Endothelial cell of umbilical vein (primary cell): ENCODE results near the gene LRRC74B. TPM values are rescaled to one million over a fixed set of nuclear protein-coding genes. Genes with fewer than 3 reads are reported as not detected.

Experiments
- BruUV-seq: library from RNA; stranded (reverse); fragments of 400-500 nt; replicated peaks from 2 replicates; lab custom pipeline; 2021; lab: Mats Ljungman, UMichigan
- CTCF ChIA-PET: fragments of 300-600, 350-600 bp; sonication (Branson Sonifier 250); formaldehyde crosslinking; loops from one replicate; lab custom pipeline; 2021; ENCODE audit warnings: antibody characterized with exemption, inconsistent platforms; lab: Charles Lee
- POLR2A ChIA-PET: fragments of 300-600, 350-600 bp; sonication (Branson Sonifier 250); formaldehyde crosslinking; loops from one replicate; lab custom pipeline; 2021; ENCODE audit warnings: antibody characterized with exemption, inconsistent platforms; lab: Charles Lee
- DNase-seq: peaks from one replicate; pipeline ENCODE4 v3.0.0-alpha.2; 2011; ENCODE audit warnings: low read depth, low spot score
- FAIRE-seq: peaks from 2 replicates; lab custom pipeline; 2011; peaks lifted over from hg19 to GRCh38; lab: Jason Lieb, UNC
- H2AFZ ChIP-seq: 2 replicates; pipeline ENCODE4 v1.6.0; 2012; ENCODE audit warnings: low read depth, low read length, control low read depth, inconsistent platforms
- H3K27ac ChIP-seq: 2 replicates; pipeline ENCODE4 v1.5.1; 2011; ENCODE audit warnings: low read depth, mild to moderate bottlenecking, control low read depth, low read length, moderate library complexity; ENCODE audit not compliant: insufficient read depth
- H3K27me3 ChIP-seq, 2 experiments: 2 replicates each; pipeline versions ENCODE4 v1.6.0 to v1.6.1; 2011; ENCODE audit warnings: low read length in 2 of 2, mixed read lengths in 1 of 2; ENCODE audit not compliant: control insufficient read depth in 2 of 2, insufficient read depth in 2 of 2
- H3K36me3 ChIP-seq, 2 experiments: 2 replicates in 1 of 2; 3 replicates in 1 of 2; pipeline ENCODE4 v1.5.1; 2011; ENCODE audit warnings: low read length in 2 of 2, mild to moderate bottlenecking in 1 of 2, moderate library complexity in 1 of 2; ENCODE audit not compliant: control insufficient read depth in 2 of 2, insufficient read depth in 2 of 2; ENCODE audit errors: extremely low read depth in 1 of 2
- H3K4me1 ChIP-seq: 3 replicates; pipeline ENCODE4 v1.5.1; 2011; ENCODE audit warnings: mild to moderate bottlenecking, low read length; ENCODE audit not compliant: control insufficient read depth, insufficient read depth; ENCODE audit errors: extremely low read depth
- H3K4me2 ChIP-seq: 2 replicates; pipeline ENCODE4 v1.6.1; 2011; ENCODE audit warnings: low read length, control low read depth, mixed read lengths; ENCODE audit not compliant: insufficient read depth
- H3K4me3 ChIP-seq, 3 experiments: fragments of 200-600 bp in 1 of 3; sonication (generic), shearing (Covaris generic) in 1 of 3; replicated peaks in 1 of 3; 2 replicates each; pipeline ENCODE4 v1.5.1; 2011 to 2016; ENCODE audit warnings: control low read depth in 3 of 3, low read length in 3 of 3, mild to moderate bottlenecking in 2 of 3, inconsistent platforms in 1 of 3, low read depth in 1 of 3, moderate library complexity in 1 of 3; ENCODE audit not compliant: insufficient read depth in 1 of 3
- H3K79me2 ChIP-seq: 2 replicates; pipeline ENCODE4 v1.6.0; 2012; ENCODE audit warnings: low read length, inconsistent platforms; ENCODE audit not compliant: control insufficient read depth, insufficient read depth
- H3K9ac ChIP-seq: replicated peaks from 2 replicates; pipeline ENCODE3; 2011; ENCODE audit warnings: low read length, control low read depth; ENCODE audit not compliant: insufficient read depth; ENCODE audit errors: extremely low read depth
- H3K9me1 ChIP-seq: replicated peaks from 3 replicates; pipeline ENCODE4 v1.6.0; 2011; ENCODE audit warnings: mild to moderate bottlenecking, low read length; ENCODE audit not compliant: control insufficient read depth, insufficient read depth; ENCODE audit errors: extremely low read depth
- H3K9me3 ChIP-seq: replicated peaks from 2 replicates; pipeline ENCODE4 v1.5.1; 2012; ENCODE audit warnings: low read length, inconsistent platforms; ENCODE audit not compliant: control insufficient read depth, insufficient read depth
- H4K20me1 ChIP-seq: replicated peaks from 2 replicates; pipeline ENCODE3; 2011; ENCODE audit warnings: mild to moderate bottlenecking, low read length; ENCODE audit not compliant: control insufficient read depth, insufficient read depth; ENCODE audit errors: extremely low read depth
- EZH2 ChIP-seq: IDR thresholded peaks from 2 replicates; pipeline ENCODE4 v1.6.1; 2012; ENCODE audit warnings: borderline replicate concordance, low read depth, mild to moderate bottlenecking, moderate library complexity, low read length, inconsistent platforms; ENCODE audit not compliant: severe bottlenecking
- FOS ChIP-seq: IDR thresholded peaks from 2 replicates; pipeline ENCODE4 v1.6.1; 2011; ENCODE audit warnings: mild to moderate bottlenecking, low read length, moderate library complexity, borderline replicate concordance; ENCODE audit not compliant: insufficient read depth
- GATA2 ChIP-seq: IDR thresholded peaks from 2 replicates; pipeline ENCODE4 v1.7.0; 2011; ENCODE audit warnings: low read depth, mild to moderate bottlenecking, moderate library complexity, mixed read lengths, low read length; ENCODE audit not compliant: insufficient read length, insufficient read depth
- JUN ChIP-seq: IDR thresholded peaks from 2 replicates; pipeline ENCODE4 v1.6.1; 2011; ENCODE audit warnings: borderline replicate concordance, low read depth; ENCODE audit not compliant: insufficient read length, insufficient read depth
- MAX ChIP-seq: IDR thresholded peaks from 2 replicates; pipeline ENCODE4 v1.6.1; 2011; ENCODE audit not compliant: insufficient read depth, insufficient read length
- MYC ChIP-seq: IDR thresholded peaks from one replicate; pipeline ENCODE4 v1.6.1; 2011; ENCODE audit warnings: mild to moderate bottlenecking, low read depth, low read length
- POLR2A ChIP-seq: IDR thresholded peaks from 2 replicates; pipeline ENCODE4 v1.6.1; 2012; ENCODE audit warnings: low read depth, mild to moderate bottlenecking, control low read depth, low read length
- POLR2AphosphoS5 ChIP-seq: IDR thresholded peaks from 2 replicates; pipeline ENCODE4 v1.6.1; 2012; ENCODE audit warnings: low read depth, mild to moderate bottlenecking, control low read depth, low read length, moderate library complexity; ENCODE audit not compliant: insufficient read depth
- dilution Hi-C: fragments of 300-500 bp; cut with MboI; formaldehyde crosslinking; loops from one replicate; pipeline ENCODE4 v1.15.0; 2019; ENCODE audit warnings: low sequenced_read_pairs; ENCODE audit not compliant: extremely low pct_ligation_motif_present
- intact Hi-C: fragments of 100-400 bp; cut with micrococcal nuclease; formaldehyde crosslinking; loops from one replicate; pipeline ENCODE4 v1.10.0; 2022
- polyA plus RNA-seq, 4 experiments: library from polyadenylated mRNA; depleted of rRNA in 3 of 4; stranded (reverse) in 3 of 4; unstranded in 1 of 4; fragments of >200 nt; gene quantifications; 2 replicates each; pipeline versions ENCODE4 v1.2.1 to v1.2.3, GENCODE V29; 2011 to 2012; ENCODE audit warnings: missing spikeins in 1 of 4
- total RNA-seq: library from RNA; stranded (reverse); gene quantifications from 2 replicates; pipeline ENCODE4 v1.2.3, GENCODE V29; 2021
- TF ChIP-seq, protein P1 (sequence below), 2 donors: IDR thresholded peaks; 1 replicate in 1 of 2; 2 replicates in 1 of 2; pipeline ENCODE4 v1.5.1; 2011; ENCODE audit warnings: low read length in 2 of 2, mild to moderate bottlenecking in 2 of 2, moderate library complexity in 2 of 2, control low read depth in 1 of 2, inconsistent platforms in 1 of 2, low read depth in 1 of 2; ENCODE audit not compliant: insufficient read depth in 1 of 2; ENCODE audit errors: extremely low read depth in 1 of 2

The LRRC74B gene
- total and polyA plus RNA-seq, 2 donors (not counting 3 experiments of a cell fraction or from before 2014, with no cell fraction given) = not detected

DNA sequence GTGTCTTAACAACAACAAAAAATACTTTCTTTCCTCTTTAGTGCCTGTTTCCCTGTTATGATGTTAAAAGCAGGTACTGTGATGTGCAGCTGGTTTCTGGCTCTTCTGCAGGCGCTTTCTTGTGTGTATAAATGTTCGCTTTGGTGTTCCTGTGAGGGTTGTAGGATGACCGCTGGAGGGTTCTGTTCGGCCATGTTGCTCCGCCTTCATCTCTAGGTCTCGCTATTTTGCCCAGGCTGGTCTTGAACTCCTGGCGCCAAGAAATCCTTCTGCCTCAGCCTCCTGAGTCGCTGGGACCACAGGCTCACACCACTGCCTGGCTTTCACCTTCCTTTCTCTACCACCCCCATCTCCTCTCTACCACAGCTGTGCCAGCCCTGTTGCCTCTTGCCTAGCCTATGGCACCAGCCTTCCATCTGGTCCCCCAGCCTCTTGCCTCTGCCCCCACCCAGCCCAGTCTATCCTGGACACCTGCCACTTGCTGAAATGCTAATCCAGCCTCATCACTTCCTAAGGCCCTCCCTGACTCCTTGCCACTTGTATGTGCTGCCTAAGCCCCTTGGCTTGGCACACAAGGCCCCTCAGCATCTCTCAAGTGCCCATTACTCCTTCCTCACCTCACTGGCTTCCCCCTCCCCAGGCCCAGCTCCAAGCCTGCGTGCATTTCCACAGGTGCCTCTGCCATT lies 5.5 kb downstream of the LRRC74B start:
- DNase-seq = no peak
- dilution Hi-C loops = no loop called here
- POLR2A ChIA-PET = no interaction called here

GRCh38 chr22:21051831-21052400 lies 6.2 kb downstream of the LRRC74B start:
- Histone ChIP-seq H3K4me3 (no peak overlapping the region), H4K20me1 (no peaks in the 10 kb centered on the region), H3K9ac (no peak overlapping the region), H3K27ac (no peak overlapping the region), H3K9me1 (no peaks in the 10 kb centered on the region), H2AFZ (no peak overlapping the region), H3K4me2 (no peak overlapping the region), H3K4me1 (no peaks in the 10 kb centered on the region), H3K27me3 (peaks cover 3 to 5% of the 10 kb centered on the region in 2 experiments), H3K36me3 (no peaks in the 10 kb centered on the region), H3K9me3 (no peaks in the 10 kb centered on the region), H3K79me2 (no peaks in the 10 kb centered on the region)
- dilution Hi-C loops (no loop called here), intact Hi-C loops (no loop called here)
- ChIA-PET CTCF (no interaction called here), POLR2A (no interaction called here)
- TF ChIP-seq EZH2 = no peak
- no peak for TF ChIP-seq POLR2AphosphoS5
- no peak for TF ChIP-seq GATA2
- no peak for TF ChIP-seq MYC
- no peak for TF ChIP-seq POLR2A
- TF ChIP-seq, protein P1, sequence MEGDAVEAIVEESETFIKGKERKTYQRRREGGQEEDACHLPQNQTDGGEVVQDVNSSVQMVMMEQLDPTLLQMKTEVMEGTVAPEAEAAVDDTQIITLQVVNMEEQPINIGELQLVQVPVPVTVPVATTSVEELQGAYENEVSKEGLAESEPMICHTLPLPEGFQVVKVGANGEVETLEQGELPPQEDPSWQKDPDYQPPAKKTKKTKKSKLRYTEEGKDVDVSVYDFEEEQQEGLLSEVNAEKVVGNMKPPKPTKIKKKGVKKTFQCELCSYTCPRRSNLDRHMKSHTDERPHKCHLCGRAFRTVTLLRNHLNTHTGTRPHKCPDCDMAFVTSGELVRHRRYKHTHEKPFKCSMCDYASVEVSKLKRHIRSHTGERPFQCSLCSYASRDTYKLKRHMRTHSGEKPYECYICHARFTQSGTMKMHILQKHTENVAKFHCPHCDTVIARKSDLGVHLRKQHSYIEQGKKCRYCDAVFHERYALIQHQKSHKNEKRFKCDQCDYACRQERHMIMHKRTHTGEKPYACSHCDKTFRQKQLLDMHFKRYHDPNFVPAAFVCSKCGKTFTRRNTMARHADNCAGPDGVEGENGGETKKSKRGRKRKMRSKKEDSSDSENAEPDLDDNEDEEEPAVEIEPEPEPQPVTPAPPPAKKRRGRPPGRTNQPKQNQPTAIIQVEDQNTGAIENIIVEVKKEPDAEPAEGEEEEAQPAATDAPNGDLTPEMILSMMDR (IDR thresholded peaks at IDR 0.05; ENCODE audit: extremely low read depth in 1 of 2, insufficient read depth in 1 of 2, low read depth in 1 of 2, low read length in 2 of 2) = no peak
- TF ChIP-seq JUN = no peak
- no peak for TF ChIP-seq FOS
- no peak for TF ChIP-seq MAX
- DNase-seq (no peak), FAIRE-seq (no peak)
- no TSS peak for BruUV-seq

More for the DNA sequence above, 5.5 kb downstream of the LRRC74B start:
- Histone ChIP-seq H2AFZ (no peak overlapping the region), H3K9me3 (no peaks in the 10 kb centered on the region), H4K20me1 (no peaks in the 10 kb centered on the region), H3K9ac (no peak overlapping the region), H3K4me3 (no peak overlapping the region), H3K27me3 (peaks cover 2 to 3% of the 10 kb centered on the region in 2 experiments), H3K36me3 (no peaks in the 10 kb centered on the region), H3K9me1 (no peaks in the 10 kb centered on the region), H3K79me2 (no peaks in the 10 kb centered on the region), H3K4me1 (no peaks in the 10 kb centered on the region), H3K4me2 (no peak overlapping the region), H3K27ac (no peak overlapping the region)
- no peak for FAIRE-seq
- intact Hi-C loops = no loop called here
- CTCF ChIA-PET = no interaction called here
- no TSS peak for BruUV-seq
- TF ChIP-seq FOS (no peak), POLR2A (no peak), MYC (no peak)
